ENCODE measurements around the gene SEC11C.

DNA sequence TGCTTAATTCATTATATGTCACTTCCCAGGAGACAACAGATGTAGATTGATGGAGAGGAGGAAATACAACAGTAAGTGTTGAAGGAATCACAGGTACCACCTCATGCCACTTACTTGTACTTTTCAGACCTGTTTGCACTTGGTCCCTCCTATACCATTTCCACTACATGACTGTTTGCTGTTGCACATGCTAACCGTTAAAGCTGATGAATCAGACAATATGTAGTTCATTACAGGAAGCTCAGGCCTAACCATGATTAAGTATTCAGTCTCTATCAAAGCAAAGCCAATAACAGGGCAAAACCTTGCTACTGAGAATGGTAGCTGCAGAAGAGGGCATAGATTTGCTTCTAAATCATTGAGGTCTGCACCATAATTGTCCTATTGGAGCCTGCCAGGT lies 50.1 kb downstream of the SEC11C start:
- TF ChIP-seq, protein P1, sequence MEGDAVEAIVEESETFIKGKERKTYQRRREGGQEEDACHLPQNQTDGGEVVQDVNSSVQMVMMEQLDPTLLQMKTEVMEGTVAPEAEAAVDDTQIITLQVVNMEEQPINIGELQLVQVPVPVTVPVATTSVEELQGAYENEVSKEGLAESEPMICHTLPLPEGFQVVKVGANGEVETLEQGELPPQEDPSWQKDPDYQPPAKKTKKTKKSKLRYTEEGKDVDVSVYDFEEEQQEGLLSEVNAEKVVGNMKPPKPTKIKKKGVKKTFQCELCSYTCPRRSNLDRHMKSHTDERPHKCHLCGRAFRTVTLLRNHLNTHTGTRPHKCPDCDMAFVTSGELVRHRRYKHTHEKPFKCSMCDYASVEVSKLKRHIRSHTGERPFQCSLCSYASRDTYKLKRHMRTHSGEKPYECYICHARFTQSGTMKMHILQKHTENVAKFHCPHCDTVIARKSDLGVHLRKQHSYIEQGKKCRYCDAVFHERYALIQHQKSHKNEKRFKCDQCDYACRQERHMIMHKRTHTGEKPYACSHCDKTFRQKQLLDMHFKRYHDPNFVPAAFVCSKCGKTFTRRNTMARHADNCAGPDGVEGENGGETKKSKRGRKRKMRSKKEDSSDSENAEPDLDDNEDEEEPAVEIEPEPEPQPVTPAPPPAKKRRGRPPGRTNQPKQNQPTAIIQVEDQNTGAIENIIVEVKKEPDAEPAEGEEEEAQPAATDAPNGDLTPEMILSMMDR (IDR thresholded peaks at IDR 0.05; ENCODE audit: low read depth, low read length): no peak
- no peak for TF ChIP-seq POLR2A (IDR thresholded peaks at IDR 0.05; ENCODE audit: extremely low read depth, insufficient read length)
- TF ChIP-seq, protein P2, sequence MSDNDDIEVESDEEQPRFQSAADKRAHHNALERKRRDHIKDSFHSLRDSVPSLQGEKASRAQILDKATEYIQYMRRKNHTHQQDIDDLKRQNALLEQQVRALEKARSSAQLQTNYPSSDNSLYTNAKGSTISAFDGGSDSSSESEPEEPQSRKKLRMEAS (IDR thresholded peaks at IDR 0.05; ENCODE audit: low read depth, low read length): no peak

Measured in NB4 (cell line).